ENCODE results near the gene TMEM236.

DNA sequence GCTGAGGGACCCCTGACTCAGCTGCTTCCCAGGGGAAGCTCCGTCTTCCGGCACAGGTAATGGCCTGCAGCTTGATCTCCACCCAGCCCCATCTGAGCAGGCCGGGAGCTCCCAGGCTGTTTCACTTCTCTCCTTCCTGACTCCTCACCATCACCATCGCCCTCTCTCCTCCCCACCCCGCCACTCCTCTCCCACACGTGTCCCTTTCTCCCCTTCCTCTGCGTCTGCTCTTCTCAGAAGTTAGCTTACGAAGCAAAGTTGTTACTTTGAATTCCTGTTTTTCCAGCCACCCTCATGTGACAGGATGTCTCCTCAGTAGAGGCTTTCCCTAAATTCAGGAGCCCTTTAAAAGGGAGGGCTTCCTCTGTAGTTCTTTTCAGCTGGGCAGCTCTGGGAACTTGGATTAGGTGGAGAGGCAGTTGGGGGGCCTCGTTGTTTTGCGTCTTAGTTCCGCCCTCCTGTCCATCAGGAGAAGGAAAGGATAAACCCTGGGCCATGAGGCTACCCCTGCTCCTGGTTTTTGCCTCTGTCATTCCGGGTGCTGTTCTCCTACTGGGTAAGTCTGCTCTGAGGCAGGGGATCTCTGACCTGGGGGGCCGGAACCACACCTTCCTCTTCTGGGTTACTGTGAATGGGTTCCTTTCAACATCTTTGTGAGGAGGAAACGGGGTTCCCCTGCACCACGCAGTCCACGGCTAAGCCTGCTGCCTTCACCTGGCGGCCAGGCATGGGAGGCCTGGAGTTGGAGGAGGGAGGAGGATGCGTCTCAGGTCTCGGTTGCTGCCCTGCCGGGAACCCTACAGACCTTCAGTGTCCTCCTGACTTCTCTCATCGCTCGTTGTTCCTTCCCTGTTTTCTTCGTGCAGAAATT, 57.2 kb downstream of the TMEM236 start, which contains the start of gene MRC1:
- TF ChIP-seq HDAC2 (IDR thresholded peaks at IDR 0.05) (no peak), CHD2 (IDR thresholded peaks at IDR 0.05; ENCODE audit: low read length, partially characterized antibody) (no peak), CBX2 (IDR thresholded peaks at IDR 0.05; ENCODE audit: borderline replicate concordance, low read depth) (no peak), MAZ (IDR thresholded peaks at IDR 0.05; ENCODE audit: borderline replicate concordance, low read depth, low read length) (no peak), POLR2A (IDR thresholded peaks at IDR 0.05; ENCODE audit: low read length) (no peak), PHF8 (IDR thresholded peaks at IDR 0.05; ENCODE audit: borderline replicate concordance, low read depth) (no peak), MAFK (IDR thresholded peaks at IDR 0.05; ENCODE audit: partially characterized antibody) (no peak)
- TF ChIP-seq, protein P1, sequence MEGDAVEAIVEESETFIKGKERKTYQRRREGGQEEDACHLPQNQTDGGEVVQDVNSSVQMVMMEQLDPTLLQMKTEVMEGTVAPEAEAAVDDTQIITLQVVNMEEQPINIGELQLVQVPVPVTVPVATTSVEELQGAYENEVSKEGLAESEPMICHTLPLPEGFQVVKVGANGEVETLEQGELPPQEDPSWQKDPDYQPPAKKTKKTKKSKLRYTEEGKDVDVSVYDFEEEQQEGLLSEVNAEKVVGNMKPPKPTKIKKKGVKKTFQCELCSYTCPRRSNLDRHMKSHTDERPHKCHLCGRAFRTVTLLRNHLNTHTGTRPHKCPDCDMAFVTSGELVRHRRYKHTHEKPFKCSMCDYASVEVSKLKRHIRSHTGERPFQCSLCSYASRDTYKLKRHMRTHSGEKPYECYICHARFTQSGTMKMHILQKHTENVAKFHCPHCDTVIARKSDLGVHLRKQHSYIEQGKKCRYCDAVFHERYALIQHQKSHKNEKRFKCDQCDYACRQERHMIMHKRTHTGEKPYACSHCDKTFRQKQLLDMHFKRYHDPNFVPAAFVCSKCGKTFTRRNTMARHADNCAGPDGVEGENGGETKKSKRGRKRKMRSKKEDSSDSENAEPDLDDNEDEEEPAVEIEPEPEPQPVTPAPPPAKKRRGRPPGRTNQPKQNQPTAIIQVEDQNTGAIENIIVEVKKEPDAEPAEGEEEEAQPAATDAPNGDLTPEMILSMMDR (IDR thresholded peaks at IDR 0.05) = no peak
- TF ChIP-seq, protein P2, sequence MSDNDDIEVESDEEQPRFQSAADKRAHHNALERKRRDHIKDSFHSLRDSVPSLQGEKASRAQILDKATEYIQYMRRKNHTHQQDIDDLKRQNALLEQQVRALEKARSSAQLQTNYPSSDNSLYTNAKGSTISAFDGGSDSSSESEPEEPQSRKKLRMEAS (IDR thresholded peaks at IDR 0.05) = no peak

Measured in A549 (cell line).